ENCODE data around the gene VARS2. TPM values are rescaled to one million over a fixed set of nuclear protein-coding genes. Genes with fewer than 3 reads are reported as not detected.

VARS2 gene
- total and polyA plus RNA-seq, 7 experiments from 2014 or later, result 17.1 to 47.3 (median 22.7) TPM

GRCh38 chr6:30884521-30885480 lies 29.2 kb upstream of the VARS2 start:
- ATAC-seq, result peak; percentile 45
- POLR2A ChIA-PET, result interaction anchor here (0.5 to 3.2 kb wide), 16 partner anchors 14 to 270 kb away, joined by 3 to 20 read pairs (median 3); partner anchors contain the start of genes IER3, MDC1 and VARS2

GRCh38 chr6:30885481-30885998 lies 28.5 kb upstream of the VARS2 start:
- Histone ChIP-seq H3K4me3 (ENCODE audit: low read length) (peak overlapping the region; percentile 68), H3K27me3 (ENCODE audit: control insufficient read depth in 2 of 2, insufficient read depth in 2 of 2, low read length in 2 of 2) (no peaks in the 10 kb centered on the region), H3K9me3 (ENCODE audit: control insufficient read depth in 2 of 3, low read length in 3 of 3) (no peaks in the 10 kb centered on the region), H3K4me1 (ENCODE audit: control insufficient read depth in 2 of 2, insufficient read depth in 2 of 2, low read length in 2 of 2) (peaks cover 12 to 35% of the 10 kb centered on the region in 2 donors), H3K27ac (ENCODE audit: low read depth, low read length) (peak overlapping the region; percentile 70), H3K36me3 (ENCODE audit: control insufficient read depth in 2 of 3, insufficient read depth in 3 of 3, low read length in 3 of 3) (peaks cover 0 to 10% (median 0%) of the 10 kb centered on the region in 3 experiments)
- ChIA-PET POLR2A (interaction anchor here (0.5 to 3.2 kb wide), 9 partner anchors 21 to 209 kb away, joined by 3 to 20 read pairs (median 3); partner anchors contain the start of genes IER3 and VARS2), CTCF (interaction anchor here (1.0 to 12.4 kb wide), 4 partner anchors 24 to 399 kb away, joined by 3 to 172 read pairs (median 3); no protein-coding TSS in a partner anchor)
- peak; percentile 19 for ATAC-seq
- intact Hi-C loops (cut with micrococcal nuclease), result loop anchor here (2.0 to 10.0 kb wide), 2 partner anchors 29 to 271 kb away; partner anchors contain the start of genes MRPS18B (in 1 of the 2), PPP1R10 (in 1 of the 2) and VARS2 (in 1 of the 2)
- H3K9me3 Mint-ChIP-seq, result no peaks in the 10 kb centered on the region
- peak in 3 of 9 donors; percentile 12 to 33 (median 17) for DNase-seq
- peak overlapping the region; percentile 48 to 90 (median 89) for H3K27ac Mint-ChIP-seq
- H3K4me1 Mint-ChIP-seq, result peaks cover 25 to 53% (median 32%) of the 10 kb centered on the region in 7 donors
- H3K27me3 Mint-ChIP-seq, result peaks cover 0 to 7% (median 0%) of the 10 kb centered on the region in 5 donors
- peak overlapping the region; percentile 73 to 90 (median 82) for H3K4me3 Mint-ChIP-seq
- H3K36me3 Mint-ChIP-seq, result peaks cover 0 to 12% (median 6%) of the 10 kb centered on the region in 5 donors

More at GRCh38 chr6:30884521-30885480, 29.2 kb upstream of the VARS2 start:
- Mint-ChIP-seq H3K4me1 (peaks cover 25 to 53% (median 32%) of the 10 kb centered on the region in 7 donors), H3K27ac (peak overlapping the region; percentile 48 to 90 (median 88)), H3K4me3 (peak overlapping the region; percentile 73 to 90 (median 82)), H3K36me3 (peaks cover 0 to 5% (median 2%) of the 10 kb centered on the region in 5 donors), H3K27me3 (peaks cover 0 to 7% (median 0%) of the 10 kb centered on the region in 5 donors), H3K9me3 (no peaks in the 10 kb centered on the region)
- Histone ChIP-seq H3K27me3 (ENCODE audit: control insufficient read depth in 2 of 2, insufficient read depth in 2 of 2, low read length in 2 of 2) (no peaks in the 10 kb centered on the region), H3K36me3 (ENCODE audit: control insufficient read depth in 2 of 3, insufficient read depth in 3 of 3, low read length in 3 of 3) (peaks cover 0 to 3% (median 0%) of the 10 kb centered on the region in 3 experiments), H3K9me3 (ENCODE audit: control insufficient read depth in 2 of 3, low read length in 3 of 3) (no peaks in the 10 kb centered on the region), H3K27ac (ENCODE audit: low read depth, low read length) (peak overlapping the region; percentile 70), H3K4me1 (ENCODE audit: control insufficient read depth in 2 of 2, insufficient read depth in 2 of 2, low read length in 2 of 2) (peaks cover 12 to 35% of the 10 kb centered on the region in 2 donors), H3K4me3 (ENCODE audit: low read length) (peak overlapping the region; percentile 68)
- DNase-seq, result peak in 6 of 9 donors; percentile 16 to 57 (median 28)
- intact Hi-C loops (cut with micrococcal nuclease), result loop anchor here (2.0 to 10.0 kb wide), 2 partner anchors 30 to 270 kb away; partner anchors contain the start of genes MRPS18B (in 1 of the 2), PPP1R10 (in 1 of the 2) and VARS2 (in 1 of the 2)
- CTCF ChIA-PET, result interaction anchor here (0.8 to 12.4 kb wide), 7 partner anchors 25 to 399 kb away, joined by 3 to 172 read pairs (median 3); no protein-coding TSS in a partner anchor

GRCh38 chr6:30885999-30886896 lies 27.8 kb upstream of the VARS2 start:
- Histone ChIP-seq H3K4me1 (ENCODE audit: control insufficient read depth in 2 of 2, insufficient read depth in 2 of 2, low read length in 2 of 2) (peaks cover 12 to 35% of the 10 kb centered on the region in 2 donors), H3K36me3 (ENCODE audit: control insufficient read depth in 2 of 3, insufficient read depth in 3 of 3, low read length in 3 of 3) (peaks cover 0 to 17% (median 0%) of the 10 kb centered on the region in 3 experiments), H3K4me3 (ENCODE audit: low read length) (peak overlapping the region; percentile 68), H3K9me3 (ENCODE audit: control insufficient read depth in 2 of 3, low read length in 3 of 3) (no peaks in the 10 kb centered on the region), H3K27ac (ENCODE audit: low read depth, low read length) (peak overlapping the region; percentile 70), H3K27me3 (ENCODE audit: control insufficient read depth in 2 of 2, insufficient read depth in 2 of 2, low read length in 2 of 2) (no peaks in the 10 kb centered on the region)
- Mint-ChIP-seq H3K9me3 (no peaks in the 10 kb centered on the region), H3K4me3 (peak overlapping the region; percentile 73 to 90 (median 82)), H3K27ac (peak overlapping the region; percentile 48 to 90 (median 89)), H3K36me3 (peaks cover 0 to 13% (median 6%) of the 10 kb centered on the region in 5 donors), H3K4me1 (peaks cover 25 to 52% (median 32%) of the 10 kb centered on the region in 7 donors), H3K27me3 (peaks cover 0 to 6% (median 0%) of the 10 kb centered on the region in 5 donors)
- ATAC-seq (peak; percentile 46), DNase-seq (peak in 6 of 9 donors; percentile 32 to 54 (median 50))
- ChIA-PET CTCF (interaction anchor here (0.9 to 12.4 kb wide), 3 partner anchors 8 to 201 kb away, joined by 3 to 172 read pairs (median 3); no protein-coding TSS in a partner anchor), POLR2A (interaction anchor here (0.6 to 1.4 kb wide), 5 partner anchors 59 to 435 kb away, joined by 3 to 6 read pairs (median 3); no protein-coding TSS in a partner anchor)
- intact Hi-C loops (cut with micrococcal nuclease), result loop anchor here (1.0 to 10.0 kb wide), 3 partner anchors 28 to 271 kb away; partner anchors contain the start of genes VARS2 (in 2 of the 2), MRPS18B (in 1 of the 2) and PPP1R10 (in 1 of the 2)

- H3K4me1 Mint-ChIP-seq, result peaks cover 25 to 46% (median 32%) of the 10 kb centered on the region in 7 donors
- DNase-seq (no peak), ATAC-seq (no peak)
- Histone ChIP-seq H3K36me3 (ENCODE audit: control insufficient read depth in 2 of 3, insufficient read depth in 3 of 3, low read length in 3 of 3) (peaks cover 0 to 18% (median 0%) of the 10 kb centered on the region in 3 experiments), H3K9me3 (ENCODE audit: control insufficient read depth in 2 of 3, low read length in 3 of 3) (no peaks in the 10 kb centered on the region), H3K27ac (ENCODE audit: low read depth, low read length) (no peak overlapping the region), H3K4me1 (ENCODE audit: control insufficient read depth in 2 of 2, insufficient read depth in 2 of 2, low read length in 2 of 2) (peaks cover 12 to 35% of the 10 kb centered on the region in 2 donors), H3K4me3 (ENCODE audit: low read length) (no peak overlapping the region), H3K27me3 (ENCODE audit: control insufficient read depth in 2 of 2, insufficient read depth in 2 of 2, low read length in 2 of 2) (no peaks in the 10 kb centered on the region)
- H3K4me3 Mint-ChIP-seq, result peak overlapping the region in 6 of 10 donors; percentile 19 to 90 (median 82)
- H3K27me3 Mint-ChIP-seq, result peaks cover 0 to under 1% (median 0%) of the 10 kb centered on the region in 5 donors
- H3K36me3 Mint-ChIP-seq, result peaks cover 0 to 13% (median 6%) of the 10 kb centered on the region in 5 donors
- CTCF ChIA-PET, result interaction anchor here (0.9 to 12.4 kb wide), 2 partner anchors 8 to 56 kb away, joined by 3 to 172 read pairs; no protein-coding TSS in a partner anchor
- H3K27ac Mint-ChIP-seq, result peak overlapping the region in 4 of 9 donors; percentile 32 to 90 (median 84)
- no peaks in the 10 kb centered on the region for H3K9me3 Mint-ChIP-seq
- intact Hi-C loops (cut with micrococcal nuclease), result loop anchor here in 1 of 2 donors (1.0 to 10.0 kb wide), 2 partner anchors 27 to 272 kb away; partner anchors contain the start of genes MRPS18B, PPP1R10 and VARS2
- POLR2A ChIA-PET, result interaction anchor here (0.6 to 1.0 kb wide), 2 partner anchors 60 to 193 kb away, joined by 3 to 6 read pairs; no protein-coding TSS in a partner anchor
Observed at GRCh38 chr6:30886897-30887255, 27.2 kb upstream of the VARS2 start.

Measured in naive thymus-derived CD4-positive, alpha-beta T cell (primary cell).